NCI-H128 (cell line): ENCODE results near the gene BGN.

Experiments used
- DNase-seq: peaks from one replicate; lab custom pipeline; 2025; ENCODE audit not compliant: unreplicated experiment; lab: John Stamatoyannopoulos, UW

Gene BGN

GRCh38 chrX:153481043-153481442 is 13.7 kb upstream of the BGN start:
- no peak for DNase-seq

DNA sequence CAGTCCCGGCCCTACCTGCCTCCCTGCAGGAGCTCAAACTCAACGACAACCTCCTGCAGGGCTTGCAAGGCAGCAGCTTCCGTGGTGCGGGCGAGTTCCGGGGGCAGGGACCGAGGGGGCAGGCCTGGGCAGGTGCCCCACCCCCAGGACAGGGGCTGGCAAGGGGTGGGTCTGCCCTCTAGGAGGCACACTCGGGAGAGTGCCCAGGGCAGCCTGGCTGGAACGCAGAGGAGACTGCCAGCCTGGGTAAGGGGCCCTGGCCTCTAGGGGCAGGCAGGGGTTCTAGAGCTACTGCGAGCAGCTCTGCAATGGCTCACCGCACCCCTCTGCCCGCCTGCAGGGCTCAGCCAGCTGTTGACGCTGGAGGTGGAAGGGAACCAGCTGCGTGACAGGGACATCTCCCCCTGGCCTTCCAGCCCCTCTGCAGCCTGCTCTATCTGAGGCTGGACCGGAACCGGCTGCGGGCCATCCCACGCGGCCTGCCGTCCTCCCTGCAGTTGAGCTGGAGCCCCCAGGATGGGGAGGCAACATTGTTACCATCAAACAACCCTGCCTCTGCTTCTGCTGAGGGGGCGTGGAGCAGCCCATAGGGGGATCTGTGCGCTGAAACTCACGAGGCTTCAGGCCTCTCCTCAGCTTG is 12.3 kb upstream of the BGN start:
- DNase-seq, result no peak

GRCh38 chrX:153485396-153486080 is 9.2 kb upstream of the BGN start:
- DNase-seq, result no peak

- no peak for DNase-seq
These were observed 8.6 kb upstream of the BGN start for GRCh38 chrX:153486171-153486570.

GRCh38 chrX:153487590-153488071 is 7.1 kb upstream of the BGN start:
- DNase-seq, result no peak

- DNase-seq, result no peak
These were observed 6.4 kb upstream of the BGN start for GRCh38 chrX:153488231-153488914.

GRCh38 chrX:153490217-153490930 is 4.4 kb upstream of the BGN start:
- no peak for DNase-seq

DNA sequence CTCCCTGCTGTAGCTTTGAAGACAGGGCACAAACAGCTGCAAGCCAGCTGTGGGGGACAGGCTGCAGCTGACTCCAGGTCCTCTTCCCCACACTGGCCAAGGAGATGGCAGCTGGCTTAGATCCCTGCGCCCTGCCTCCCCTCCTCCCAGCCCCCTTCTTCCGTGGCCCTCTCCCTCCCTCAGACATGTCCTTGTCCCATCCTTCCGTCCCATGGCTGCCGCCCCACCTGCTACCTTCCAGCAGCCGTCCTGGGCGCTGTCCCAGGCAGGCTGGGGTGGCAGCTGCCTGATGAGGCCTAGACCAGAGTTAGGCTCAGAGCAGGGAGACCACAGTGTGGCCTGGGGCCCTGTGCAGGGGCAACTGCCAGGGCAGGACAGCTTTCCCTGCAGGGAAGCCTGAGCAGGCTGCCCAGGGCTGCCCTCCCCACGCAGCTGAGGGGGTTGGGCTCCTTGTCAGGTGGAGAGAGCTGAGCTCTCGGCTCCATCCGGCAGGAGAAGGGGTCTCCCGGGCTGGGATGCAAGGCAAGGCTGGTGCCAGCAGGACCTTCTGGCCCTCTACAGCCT is 3.3 kb upstream of the BGN start:
- no peak for DNase-seq

- DNase-seq, result no peak
These were observed 2.9 kb upstream of the BGN start for GRCh38 chrX:153491918-153492317.

GRCh38 chrX:153492543-153492942 is 2.2 kb upstream of the BGN start:
- no peak for DNase-seq

DNA sequence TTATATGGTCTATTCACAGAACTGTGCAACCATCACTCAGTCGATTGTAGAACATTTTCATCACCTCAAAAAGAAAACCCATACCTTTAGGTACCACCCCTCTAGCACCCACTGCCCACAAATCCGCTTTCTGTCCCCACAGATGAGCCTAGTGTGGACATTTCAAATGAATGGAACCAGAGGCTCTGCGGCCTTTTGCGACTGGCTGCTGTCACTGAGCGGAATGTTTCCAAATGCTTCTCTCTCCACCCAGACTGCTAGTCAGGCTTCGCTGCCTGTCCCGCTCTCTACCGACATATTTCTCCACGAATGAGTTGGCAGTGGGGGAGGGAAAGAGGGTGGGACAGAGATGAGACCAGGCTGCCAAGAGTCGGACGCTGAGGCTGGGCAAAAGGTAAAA is 1.7 kb upstream of the BGN start:
- DNase-seq, result no peak

GRCh38 chrX:153494061-153494460 is 719 bp upstream of the BGN start:
- DNase-seq, result no peak

GRCh38 chrX:153495362-153495751 is 577 bp downstream of the BGN start:
- DNase-seq, result no peak

GRCh38 chrX:153495903-153496589 is 1.3 kb downstream of the BGN start:
- DNase-seq, result no peak

DNA sequence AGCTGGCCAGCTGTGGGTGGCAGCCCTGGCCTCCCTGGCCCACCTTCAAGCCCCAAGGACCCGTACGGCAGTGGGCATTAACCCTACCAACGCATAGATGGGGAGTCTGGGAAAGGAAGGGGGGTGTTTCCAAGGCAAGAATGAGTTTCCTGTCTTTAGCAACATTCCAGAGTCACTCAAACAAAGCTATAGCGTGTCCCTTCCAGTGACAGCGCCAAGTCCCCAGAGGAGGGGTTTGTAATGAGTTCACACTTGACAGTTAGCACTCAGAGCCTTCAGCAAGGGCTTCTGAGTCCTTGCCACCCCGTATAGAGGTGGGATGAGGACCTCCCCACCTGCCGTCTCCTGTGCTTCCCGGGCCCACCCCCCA is 1.8 kb downstream of the BGN start:
- no peak for DNase-seq

DNA sequence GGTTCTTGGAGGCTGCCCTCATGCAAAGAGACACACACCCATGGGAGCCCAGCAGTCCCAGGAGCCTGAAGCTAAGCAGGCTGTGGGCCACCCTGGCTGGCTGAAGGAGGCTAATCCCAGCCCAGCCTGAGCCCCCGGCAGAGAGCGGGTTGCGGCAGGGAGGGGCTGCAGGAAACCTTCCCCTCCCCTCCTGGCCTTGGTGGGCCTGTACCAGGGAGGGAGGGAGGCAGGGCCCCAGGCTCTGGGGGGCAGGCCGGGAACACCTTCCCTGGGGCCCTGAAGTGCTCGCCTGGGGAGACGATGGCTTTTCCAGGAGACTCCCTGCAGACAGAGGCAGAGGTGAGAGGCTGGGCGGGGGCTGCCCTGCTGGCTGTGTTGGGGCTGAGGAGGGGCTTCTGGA is 3.7 kb downstream of the BGN start:
- DNase-seq, result no peak

- no peak for DNase-seq
These were observed 4.6 kb downstream of the BGN start for GRCh38 chrX:153499341-153499740.

- DNase-seq, result no peak
These were observed 5.1 kb downstream of the BGN start for GRCh38 chrX:153499876-153500275.

- DNase-seq, result no peak
These were observed 6.0 kb downstream of the BGN start for GRCh38 chrX:153500676-153501280.

- no peak for DNase-seq
These were observed 6.8 kb downstream of the BGN start for GRCh38 chrX:153501530-153501929.
